Transverse colon (tissue), 4 donors: ENCODE data around the gene ELFN1.

ENCODE experiments used
- EP300 ChIP-seq: sonication (generic); formaldehyde crosslinking; IDR thresholded peaks from one replicate; pipeline ENCODE4 v1.6.1; 2017; ENCODE audit warnings: antibody characterized with exemption, low read depth
- POLR2AphosphoS5 ChIP-seq, 3 donors: sonication (generic); formaldehyde crosslinking; IDR thresholded peaks; one replicate each; pipeline ENCODE4 v1.6.1; 2016; ENCODE audit warnings: antibody characterized with exemption in 3 of 3
- TF ChIP-seq, protein P1 (sequence below), 5 experiments: fragments of 200-600 bp in 3 of 5; fragments of 450-650 bp in 2 of 5; sonication (generic) in 3 of 5; IDR thresholded peaks; 1 replicate in 2 of 5; 2 replicates in 3 of 5; pipeline ENCODE4 v1.5.1; 2016 to 2017; ENCODE audit warnings: antibody characterized with exemption in 5 of 5, inconsistent platforms in 3 of 5, mild to moderate bottlenecking in 2 of 5, moderate library complexity in 1 of 5

DNA sequence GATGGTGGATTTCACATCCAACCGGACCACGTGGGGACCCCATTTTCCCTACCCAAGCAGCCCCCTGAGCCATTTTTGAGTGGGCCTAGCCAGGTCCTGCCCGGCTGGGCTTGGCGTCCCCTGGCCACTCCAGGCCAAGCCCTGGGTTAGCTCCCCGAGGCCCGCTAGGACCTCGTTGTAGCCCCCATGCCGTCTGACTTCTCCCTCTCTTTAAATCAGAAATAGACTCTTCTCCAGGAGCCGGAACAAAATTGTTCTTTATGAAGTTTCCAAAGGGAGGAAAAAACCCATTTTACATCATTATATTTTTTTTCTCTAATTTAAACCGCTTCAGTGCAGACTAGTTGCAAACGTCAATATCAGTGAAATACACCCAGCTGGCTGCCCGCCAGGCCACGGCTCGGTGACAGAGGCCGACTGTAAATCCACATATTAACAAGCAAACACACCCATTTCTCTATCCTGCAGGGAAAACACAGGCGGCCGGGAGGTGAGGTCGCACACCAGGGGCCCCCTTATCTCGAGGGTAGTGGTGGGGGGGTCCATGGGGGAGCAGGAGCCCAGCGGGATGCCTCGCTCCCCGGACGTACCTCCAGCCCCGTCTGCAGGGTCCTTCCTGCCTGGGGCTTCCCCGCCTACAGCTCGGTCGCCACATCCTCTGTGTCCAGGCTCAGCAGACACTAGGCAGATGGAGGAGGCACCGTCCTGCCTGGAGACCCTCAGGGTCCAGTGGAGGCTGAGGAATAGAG lies 72.7 kb downstream of the ELFN1 start:
- TF ChIP-seq EP300 (no peak), POLR2AphosphoS5 (IDR thresholded peaks at IDR 0.05) (no peak)
- TF ChIP-seq, protein P1, sequence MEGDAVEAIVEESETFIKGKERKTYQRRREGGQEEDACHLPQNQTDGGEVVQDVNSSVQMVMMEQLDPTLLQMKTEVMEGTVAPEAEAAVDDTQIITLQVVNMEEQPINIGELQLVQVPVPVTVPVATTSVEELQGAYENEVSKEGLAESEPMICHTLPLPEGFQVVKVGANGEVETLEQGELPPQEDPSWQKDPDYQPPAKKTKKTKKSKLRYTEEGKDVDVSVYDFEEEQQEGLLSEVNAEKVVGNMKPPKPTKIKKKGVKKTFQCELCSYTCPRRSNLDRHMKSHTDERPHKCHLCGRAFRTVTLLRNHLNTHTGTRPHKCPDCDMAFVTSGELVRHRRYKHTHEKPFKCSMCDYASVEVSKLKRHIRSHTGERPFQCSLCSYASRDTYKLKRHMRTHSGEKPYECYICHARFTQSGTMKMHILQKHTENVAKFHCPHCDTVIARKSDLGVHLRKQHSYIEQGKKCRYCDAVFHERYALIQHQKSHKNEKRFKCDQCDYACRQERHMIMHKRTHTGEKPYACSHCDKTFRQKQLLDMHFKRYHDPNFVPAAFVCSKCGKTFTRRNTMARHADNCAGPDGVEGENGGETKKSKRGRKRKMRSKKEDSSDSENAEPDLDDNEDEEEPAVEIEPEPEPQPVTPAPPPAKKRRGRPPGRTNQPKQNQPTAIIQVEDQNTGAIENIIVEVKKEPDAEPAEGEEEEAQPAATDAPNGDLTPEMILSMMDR (IDR thresholded peaks at IDR 0.05), result no peak
